Measurements from ENCODE around the gene TRIM28. TPM values are rescaled to one million over a fixed set of nuclear protein-coding genes. Genes with fewer than 3 reads are reported as not detected.

TRIM28 gene
- total RNA-seq, 4 donors from 2014 or later: 150 to 198 (median 179) TPM

GRCh38 chr19:58560921-58561320 is 17.1 kb downstream of the TRIM28 start:
- Histone ChIP-seq H3K9me3 (no peaks in the 10 kb centered on the region), H3K4me1 (peaks cover 40 to 69% (median 46%) of the 10 kb centered on the region in 3 donors), H3K27me3 (no peaks in the 10 kb centered on the region), H3K27ac (no peak overlapping the region), H3K4me3 (no peak overlapping the region), H3K36me3 (peaks cover 5 to 12% (median 11%) of the 10 kb centered on the region in 3 donors)
- intact Hi-C loops (cut with DNase I): no loop called here
- DNase-seq: no peak
- no peak for TF ChIP-seq POLR2A (IDR thresholded peaks at IDR 0.05)
- TF ChIP-seq, protein P1, sequence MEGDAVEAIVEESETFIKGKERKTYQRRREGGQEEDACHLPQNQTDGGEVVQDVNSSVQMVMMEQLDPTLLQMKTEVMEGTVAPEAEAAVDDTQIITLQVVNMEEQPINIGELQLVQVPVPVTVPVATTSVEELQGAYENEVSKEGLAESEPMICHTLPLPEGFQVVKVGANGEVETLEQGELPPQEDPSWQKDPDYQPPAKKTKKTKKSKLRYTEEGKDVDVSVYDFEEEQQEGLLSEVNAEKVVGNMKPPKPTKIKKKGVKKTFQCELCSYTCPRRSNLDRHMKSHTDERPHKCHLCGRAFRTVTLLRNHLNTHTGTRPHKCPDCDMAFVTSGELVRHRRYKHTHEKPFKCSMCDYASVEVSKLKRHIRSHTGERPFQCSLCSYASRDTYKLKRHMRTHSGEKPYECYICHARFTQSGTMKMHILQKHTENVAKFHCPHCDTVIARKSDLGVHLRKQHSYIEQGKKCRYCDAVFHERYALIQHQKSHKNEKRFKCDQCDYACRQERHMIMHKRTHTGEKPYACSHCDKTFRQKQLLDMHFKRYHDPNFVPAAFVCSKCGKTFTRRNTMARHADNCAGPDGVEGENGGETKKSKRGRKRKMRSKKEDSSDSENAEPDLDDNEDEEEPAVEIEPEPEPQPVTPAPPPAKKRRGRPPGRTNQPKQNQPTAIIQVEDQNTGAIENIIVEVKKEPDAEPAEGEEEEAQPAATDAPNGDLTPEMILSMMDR (IDR thresholded peaks at IDR 0.05): no peak

DNA sequence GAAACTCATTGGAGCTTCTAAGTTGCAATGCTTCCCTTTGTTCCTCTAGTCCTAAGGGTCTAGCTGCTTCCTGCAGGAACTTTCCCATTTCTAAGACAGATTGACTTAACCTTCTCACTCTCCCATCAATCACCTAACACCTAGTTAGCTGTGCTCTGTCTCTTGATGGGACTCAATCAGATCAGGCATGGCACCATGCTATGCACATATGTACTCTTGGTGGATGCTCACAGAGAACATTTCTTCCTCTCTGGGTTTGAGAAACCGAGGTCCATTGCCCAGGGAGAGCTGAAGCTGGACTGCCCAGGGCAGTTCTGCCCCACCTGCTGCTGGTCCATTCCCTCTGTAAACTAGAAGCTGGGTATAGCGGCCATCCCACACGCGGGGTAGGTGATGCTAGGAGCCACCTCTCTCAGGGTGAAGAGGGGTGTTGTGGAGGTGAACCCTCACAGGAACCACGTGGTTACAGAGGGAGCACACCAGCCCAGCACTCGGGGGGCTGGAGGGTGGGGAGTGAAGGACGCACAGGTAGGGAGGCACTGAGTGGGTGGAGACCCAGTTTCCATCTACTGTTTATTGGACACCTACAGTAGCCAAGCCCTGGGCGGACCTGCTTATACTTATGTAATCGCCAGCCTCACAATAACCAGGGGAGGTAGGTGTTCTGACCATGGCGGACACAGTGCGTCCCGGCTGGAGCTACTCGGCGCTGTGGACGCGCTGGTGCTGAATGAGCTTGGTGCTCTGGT is 17.7 kb downstream of the TRIM28 start:
- peaks cover 39 to 62% (median 40%) of the 10 kb centered on the region in 3 donors for H3K4me1 ChIP-seq
- H3K36me3 ChIP-seq: peaks cover 3 to 10% (median 4%) of the 10 kb centered on the region in 3 donors
- TF ChIP-seq POLR2A (IDR thresholded peaks at IDR 0.05): no peak
- TF ChIP-seq, protein P1 (IDR thresholded peaks at IDR 0.05): no peak
- H3K9me3 ChIP-seq: no peaks in the 10 kb centered on the region
- DNase-seq: no peak
- H3K4me3 ChIP-seq: peak overlapping the region; percentile 27 to 66 (median 48)
- peak overlapping the region; percentile 36 to 71 (median 52) for H3K27ac ChIP-seq
- H3K27me3 ChIP-seq: no peaks in the 10 kb centered on the region
- 40 to 54% methylated on average over 5 of the region's 16 CpGs for WGBS, 2 donors
- intact Hi-C loops (cut with DNase I): no loop called here

- TF ChIP-seq POLR2A (IDR thresholded peaks at IDR 0.05): peak in 2 of 4 donors; percentile 2 to 6
- TF ChIP-seq, protein P1 (IDR thresholded peaks at IDR 0.05): no peak
- H3K4me3 ChIP-seq: peak overlapping the region; percentile 27 to 66 (median 48)
- intact Hi-C loops (cut with DNase I): no loop called here
- peaks cover 0 to 13% (median 0%) of the 10 kb centered on the region in 3 donors for H3K36me3 ChIP-seq
- no peak for DNase-seq
- H3K9me3 ChIP-seq: no peaks in the 10 kb centered on the region
- H3K27me3 ChIP-seq: no peaks in the 10 kb centered on the region
- WGBS, 2 donors: 2 to 4% methylated on average over 30 to 31 of the region's 107 CpGs
- H3K4me1 ChIP-seq: peaks cover 31 to 54% (median 31%) of the 10 kb centered on the region in 3 donors
- peak overlapping the region; percentile 36 to 71 (median 52) for H3K27ac ChIP-seq
These were observed 18.5 kb downstream of the TRIM28 start for GRCh38 chr19:58562122-58563033.

GRCh38 chr19:58563034-58563573 is 19.2 kb downstream of the TRIM28 start:
- H3K9me3 ChIP-seq: no peaks in the 10 kb centered on the region
- no peak for TF ChIP-seq POLR2A (IDR thresholded peaks at IDR 0.05)
- TF ChIP-seq, protein P1 (IDR thresholded peaks at IDR 0.05): no peak
- peak overlapping the region in 3 of 4 donors; percentile 36 to 71 (median 51) for H3K27ac ChIP-seq
- H3K4me1 ChIP-seq: peaks cover 28 to 49% (median 31%) of the 10 kb centered on the region in 3 donors
- no peak for DNase-seq
- 0 to 10% methylated on average over 5 to 8 of the region's 40 CpGs for WGBS, 2 donors
- intact Hi-C loops (cut with DNase I): no loop called here
- peaks cover 0 to 15% (median 0%) of the 10 kb centered on the region in 3 donors for H3K36me3 ChIP-seq
- H3K4me3 ChIP-seq: peak overlapping the region; percentile 27 to 66 (median 48)
- no peaks in the 10 kb centered on the region for H3K27me3 ChIP-seq
